Upper lobe of left lung (tissue), 6 donors: ENCODE data around the gene OR10G3. TPM values are rescaled to one million over a fixed set of nuclear protein-coding genes. Genes with fewer than 3 reads are reported as not detected.

ENCODE experiments used
- ATAC-seq, 2 donors: fragments of 200-7000 bp; cut with Tn5 transposase; one replicate each; pipeline ENCODE4 v1.9.1; 2022; ENCODE audit warnings: mild to moderate bottlenecking in 2 of 2, moderate library complexity in 2 of 2; ENCODE audit not compliant: low FRiP score in 2 of 2
- DNase-seq, 2 donors: peaks; one replicate each; pipeline ENCODE4 v3.0.0-alpha.2; 2019 to 2020
- H3K27ac ChIP-seq, 4 donors: fragments of 200-600 bp; sonication (generic); one replicate each; pipeline ENCODE4 v1.5.1; 2016 to 2019
- H3K27me3 ChIP-seq, 4 donors: fragments of 200-600 bp; sonication (generic); one replicate each; pipeline ENCODE4 v1.5.1; 2017 to 2019
- H3K36me3 ChIP-seq, 4 donors: fragments of 200-600 bp; sonication (generic); one replicate each; pipeline ENCODE4 v1.5.1; 2016 to 2019
- H3K4me1 ChIP-seq, 4 donors: fragments of 200-600 bp; sonication (generic); one replicate each; pipeline ENCODE4 v1.5.1; 2018 to 2019
- H3K4me3 ChIP-seq, 4 donors: fragments of 200-600 bp; sonication (generic); one replicate each; pipeline ENCODE4 v1.5.1; 2017 to 2019; ENCODE audit warnings: mild to moderate bottlenecking in 2 of 4, moderate library complexity in 1 of 4
- H3K9me3 ChIP-seq, 4 donors: fragments of 200-600 bp; sonication (generic); one replicate each; pipeline ENCODE4 v1.5.1; 2018 to 2019
- CTCF ChIP-seq, 6 experiments: fragments of 450-650 bp in 4 of 6; fragments of 200-600 bp in 2 of 6; sonication (generic) in 2 of 6; IDR thresholded peaks; one replicate each; pipeline ENCODE4 v1.5.1; 2016 to 2019; ENCODE audit warnings: antibody characterized with exemption in 6 of 6
- EP300 ChIP-seq, 4 donors: sonication (generic); formaldehyde crosslinking; IDR thresholded peaks; one replicate each; pipeline ENCODE4 v1.5.1; 2017; ENCODE audit warnings: antibody characterized with exemption in 4 of 4, control low read depth in 2 of 4
- POLR2A ChIP-seq, 4 donors: fragments of 450-650 bp; IDR thresholded peaks; one replicate each; pipeline ENCODE4 v1.5.1; 2016 to 2017; ENCODE audit warnings: antibody characterized with exemption in 4 of 4, mild to moderate bottlenecking in 2 of 4
- POLR2AphosphoS5 ChIP-seq, 2 donors: sonication (generic); formaldehyde crosslinking; IDR thresholded peaks; one replicate each; pipeline ENCODE4 v1.5.1; 2017; ENCODE audit warnings: antibody characterized with exemption in 2 of 2
- WGBS, 2 donors: methylation state at CpG; one replicate each; pipeline ENCODE4 v1.1.5; 2017 to 2018; 5-methylcytosine and 5-hydroxymethylcytosine counted together
- total RNA-seq, 6 donors: library from RNA; depleted of rRNA in 4 of 6; stranded (reverse); fragments of >200 nt in 4 of 6; gene quantifications; one replicate each; pipeline versions ENCODE4 v1.1.0 to v1.2.1, GENCODE V29; 2016 to 2021
- donor health status: DM: no; HTN: no; CAD: no; lungs with moderate emphysema.
- donor health status: DM: no; HTN: yes; CAD: no; lungs with severe emphysema.

Gene OR10G3
- total RNA-seq, 6 donors from 2014 or later: not detected

GRCh38 chr14:21528381-21529348 lies 51.2 kb downstream of the OR10G3 start:
- H3K36me3 ChIP-seq: no peaks in the 10 kb centered on the region
- no peak for DNase-seq
- TF ChIP-seq CTCF (IDR thresholded peaks at IDR 0.05): no peak
- TF ChIP-seq POLR2A (IDR thresholded peaks at IDR 0.05): no peak
- TF ChIP-seq POLR2AphosphoS5 (IDR thresholded peaks at IDR 0.05): no peak
- no peak for TF ChIP-seq EP300 (IDR thresholded peaks at IDR 0.05)
- peaks cover 3 to 21% (median 12%) of the 10 kb centered on the region in 4 donors for H3K4me1 ChIP-seq
- no peaks in the 10 kb centered on the region for H3K9me3 ChIP-seq
- 60 to 66% methylated on average over 4 of the region's 4 CpGs for WGBS, 2 donors
- no peaks in the 10 kb centered on the region for H3K27me3 ChIP-seq
- no peak overlapping the region for H3K4me3 ChIP-seq
- H3K27ac ChIP-seq: no peak overlapping the region
- no peak for ATAC-seq

- H3K36me3 ChIP-seq: no peaks in the 10 kb centered on the region
- peaks cover 3 to 21% (median 12%) of the 10 kb centered on the region in 4 donors for H3K4me1 ChIP-seq
- DNase-seq (no peak), ATAC-seq (no peak)
- 32 to 34% methylated on average over 1 of the region's 1 CpG for WGBS, 2 donors
- H3K4me3 ChIP-seq: no peak overlapping the region
- H3K27ac ChIP-seq: no peak overlapping the region
- no peak for TF ChIP-seq EP300 (IDR thresholded peaks at IDR 0.05)
- TF ChIP-seq POLR2AphosphoS5 (IDR thresholded peaks at IDR 0.05): no peak
- no peak for TF ChIP-seq POLR2A (IDR thresholded peaks at IDR 0.05)
- no peak for TF ChIP-seq CTCF (IDR thresholded peaks at IDR 0.05)
- no peaks in the 10 kb centered on the region for H3K27me3 ChIP-seq
- H3K9me3 ChIP-seq: no peaks in the 10 kb centered on the region
Observed at GRCh38 chr14:21527318-21527679, 52.6 kb downstream of the OR10G3 start.

GRCh38 chr14:21526672-21527317 lies 53.1 kb downstream of the OR10G3 start:
- ATAC-seq: no peak
- WGBS, 2 donors: 16 to 24% methylated on average over 13 of the region's 13 CpGs
- Histone ChIP-seq H3K27me3 (no peaks in the 10 kb centered on the region), H3K4me1 (peaks cover 3 to 24% (median 14%) of the 10 kb centered on the region in 4 donors), H3K9me3 (no peaks in the 10 kb centered on the region), H3K27ac (peak overlapping the region; percentile 65 to 78 (median 72)), H3K4me3 (peak overlapping the region; percentile 39 to 90 (median 73)), H3K36me3 (no peaks in the 10 kb centered on the region)
- DNase-seq: no peak
- no peak for TF ChIP-seq POLR2AphosphoS5 (IDR thresholded peaks at IDR 0.05)
- no peak for TF ChIP-seq POLR2A (IDR thresholded peaks at IDR 0.05)
- no peak for TF ChIP-seq EP300 (IDR thresholded peaks at IDR 0.05)
- no peak for TF ChIP-seq CTCF (IDR thresholded peaks at IDR 0.05)

GRCh38 chr14:21525962-21526671 lies 53.8 kb downstream of the OR10G3 start, which contains the start of gene SALL2:
Gene SALL2 (minus strand): TSS chr14:21526346. CDS start chr14:21526127, 219 bp downstream.
- Histone ChIP-seq H3K9me3 (no peaks in the 10 kb centered on the region), H3K4me1 (peaks cover 3 to 26% (median 15%) of the 10 kb centered on the region in 4 donors), H3K4me3 (peak within 1 kb of the TSS; percentile 39 to 90 (median 73)), H3K27ac (peak within 1 kb of the TSS; percentile 65 to 78 (median 72)), H3K36me3 (no peaks in the 10 kb centered on the region), H3K27me3 (no peaks in the 10 kb centered on the region)
- ATAC-seq: peak; percentile 84 to 93
- WGBS, 2 donors: 0 to 1% methylated on average over 25 to 42 of the region's 43 CpGs
- no peak for TF ChIP-seq EP300 (IDR thresholded peaks at IDR 0.05)
- no peak for TF ChIP-seq CTCF (IDR thresholded peaks at IDR 0.05)
- TF ChIP-seq POLR2AphosphoS5 (IDR thresholded peaks at IDR 0.05): no peak
- TF ChIP-seq POLR2A (IDR thresholded peaks at IDR 0.05): peak in 1 of 4 donors; percentile 34
- DNase-seq: peak; percentile 85 to 88
